ENCODE measurements around the gene RAB3IL1. TPM values are rescaled to one million over a fixed set of nuclear protein-coding genes. Genes with fewer than 3 reads are reported as not detected.
A peak's percentile ranks its signal among the peaks of the same experiment; 100 is the strongest.

The RAB3IL1 gene
- total and polyA plus RNA-seq, 9 of the 15 experiments (the other 6 are each of a cell fraction or from before 2014, with no cell fraction given): 0.15 to 42.6 (median 15.5) TPM

DNA sequence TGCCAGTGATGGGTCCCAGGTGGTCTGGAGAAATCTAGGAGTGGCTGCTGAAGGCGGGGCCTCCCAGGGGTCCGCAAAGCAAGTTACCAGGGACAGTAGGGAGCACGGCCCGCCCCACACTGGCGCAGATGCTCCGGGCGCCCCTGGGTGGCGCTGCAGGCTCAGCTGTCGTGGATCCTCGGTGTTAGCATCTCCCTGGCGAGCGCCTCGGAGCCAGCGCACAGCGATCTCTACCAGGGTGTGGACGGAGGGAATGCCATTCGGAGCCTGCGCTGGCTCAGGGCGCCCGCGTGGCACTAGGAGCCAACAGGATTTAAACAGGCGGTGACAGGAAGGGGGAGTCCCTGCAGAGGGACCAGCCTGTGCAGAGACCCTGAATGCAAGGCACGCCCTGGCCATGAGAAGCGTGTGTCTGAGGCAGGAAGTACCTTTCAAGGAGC, 46.2 kb downstream of the RAB3IL1 start (continued):
- TF ChIP-seq, protein P1, sequence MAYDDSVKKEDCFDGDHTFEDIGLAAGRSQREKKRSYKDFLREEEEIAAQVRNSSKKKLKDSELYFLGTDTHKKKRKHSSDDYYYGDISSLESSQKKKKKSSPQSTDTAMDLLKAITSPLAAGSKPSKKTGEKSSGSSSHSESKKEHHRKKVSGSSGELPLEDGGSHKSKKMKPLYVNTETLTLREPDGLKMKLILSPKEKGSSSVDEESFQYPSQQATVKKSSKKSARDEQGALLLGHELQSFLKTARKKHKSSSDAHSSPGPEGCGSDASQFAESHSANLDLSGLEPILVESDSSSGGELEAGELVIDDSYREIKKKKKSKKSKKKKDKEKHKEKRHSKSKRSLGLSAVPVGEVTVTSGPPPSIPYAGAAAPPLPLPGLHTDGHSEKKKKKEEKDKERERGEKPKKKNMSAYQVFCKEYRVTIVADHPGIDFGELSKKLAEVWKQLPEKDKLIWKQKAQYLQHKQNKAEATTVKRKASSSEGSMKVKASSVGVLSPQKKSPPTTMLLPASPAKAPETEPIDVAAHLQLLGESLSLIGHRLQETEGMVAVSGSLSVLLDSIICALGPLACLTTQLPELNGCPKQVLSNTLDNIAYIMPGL (CRISPR knock-in tag; IDR thresholded peaks at IDR 0.05): no peak
- TF ChIP-seq HMGN3 (IDR thresholded peaks at IDR 0.05; ENCODE audit: borderline replicate concordance, extremely low read depth, insufficient read length, low read depth, low read length) (peak; percentile 73), SMAD1 (IDR thresholded peaks at IDR 0.05; ENCODE audit: low read depth, low read length, partially characterized antibody) (peak; percentile 49), SNRNP70 (optimal IDR thresholded peaks at IDR 0.05; ENCODE audit: low read depth, low read length) (no peak), CBX5 (IDR thresholded peaks at IDR 0.05; ENCODE audit: borderline replicate concordance, low read depth) (no peak), ATF1 (CRISPR knock-in tag; IDR thresholded peaks at IDR 0.05) (no peak), ATF1 (tag; IDR thresholded peaks at IDR 0.05) (peak; percentile 54), POLR2G (IDR thresholded peaks at IDR 0.05; ENCODE audit: low read depth, low read length) (peak; percentile 68), ZNF143 (CRISPR knock-in tag; IDR thresholded peaks at IDR 0.05) (0 out of 2 replicates have a peak, but pooled peaks have one; percentile 32), KDM4B (IDR thresholded peaks at IDR 0.05; ENCODE audit: borderline replicate concordance in 2 of 2, low read depth in 1 of 2) (no peak), XRCC5 (IDR thresholded peaks at IDR 0.05; ENCODE audit: low read depth, low read length) (peak; percentile 86), RCOR1 (IDR thresholded peaks at IDR 0.05; ENCODE audit: borderline replicate concordance in 1 of 2, low read depth in 2 of 2, low read length in 2 of 2) (peak; percentile 69 to 75), NCOA1 (IDR thresholded peaks at IDR 0.05; ENCODE audit: low read depth) (no peak), ELF2 (CRISPR knock-in tag; IDR thresholded peaks at IDR 0.05) (0 out of 2 replicates have a peak, but pooled peaks have one; percentile 45), EP400 (IDR thresholded peaks at IDR 0.05) (peak; percentile 46; the same call in 1 of the 2 replicates), CHD4 (IDR thresholded peaks at IDR 0.05; ENCODE audit: insufficient read depth, insufficient replicate concordance, low read depth, low read length, poor library complexity, severe bottlenecking) (no peak), ZEB2 (IDR thresholded peaks at IDR 0.05) (no peak), PHB (CRISPR knock-in tag; IDR thresholded peaks at IDR 0.05) (no peak), SMAD3 (CRISPR knock-in tag; conservative IDR thresholded peaks at IDR 0.05) (no peak), ZNF766 (CRISPR knock-in tag; conservative IDR thresholded peaks at IDR 0.05) (0 out of 2 replicates have a peak, but pooled peaks have one; percentile 17), ZNF507 (tag; conservative IDR thresholded peaks at IDR 0.05) (no peak)
- TF ChIP-seq, protein P2, sequence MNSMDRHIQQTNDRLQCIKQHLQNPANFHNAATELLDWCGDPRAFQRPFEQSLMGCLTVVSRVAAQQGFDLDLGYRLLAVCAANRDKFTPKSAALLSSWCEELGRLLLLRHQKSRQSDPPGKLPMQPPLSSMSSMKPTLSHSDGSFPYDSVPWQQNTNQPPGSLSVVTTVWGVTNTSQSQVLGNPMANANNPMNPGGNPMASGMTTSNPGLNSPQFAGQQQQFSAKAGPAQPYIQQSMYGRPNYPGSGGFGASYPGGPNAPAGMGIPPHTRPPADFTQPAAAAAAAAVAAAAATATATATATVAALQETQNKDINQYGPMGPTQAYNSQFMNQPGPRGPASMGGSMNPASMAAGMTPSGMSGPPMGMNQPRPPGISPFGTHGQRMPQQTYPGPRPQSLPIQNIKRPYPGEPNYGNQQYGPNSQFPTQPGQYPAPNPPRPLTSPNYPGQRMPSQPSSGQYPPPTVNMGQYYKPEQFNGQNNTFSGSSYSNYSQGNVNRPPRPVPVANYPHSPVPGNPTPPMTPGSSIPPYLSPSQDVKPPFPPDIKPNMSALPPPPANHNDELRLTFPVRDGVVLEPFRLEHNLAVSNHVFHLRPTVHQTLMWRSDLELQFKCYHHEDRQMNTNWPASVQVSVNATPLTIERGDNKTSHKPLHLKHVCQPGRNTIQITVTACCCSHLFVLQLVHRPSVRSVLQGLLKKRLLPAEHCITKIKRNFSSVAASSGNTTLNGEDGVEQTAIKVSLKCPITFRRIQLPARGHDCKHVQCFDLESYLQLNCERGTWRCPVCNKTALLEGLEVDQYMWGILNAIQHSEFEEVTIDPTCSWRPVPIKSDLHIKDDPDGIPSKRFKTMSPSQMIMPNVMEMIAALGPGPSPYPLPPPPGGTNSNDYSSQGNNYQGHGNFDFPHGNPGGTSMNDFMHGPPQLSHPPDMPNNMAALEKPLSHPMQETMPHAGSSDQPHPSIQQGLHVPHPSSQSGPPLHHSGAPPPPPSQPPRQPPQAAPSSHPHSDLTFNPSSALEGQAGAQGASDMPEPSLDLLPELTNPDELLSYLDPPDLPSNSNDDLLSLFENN (IDR thresholded peaks at IDR 0.05; ENCODE audit: low read depth in 2 of 2, low read length in 2 of 2): 0 out of 4 replicates have a peak, but pooled peaks of 1 of the 2 experiments have one; percentile 41
- TF ChIP-seq, protein P3, sequence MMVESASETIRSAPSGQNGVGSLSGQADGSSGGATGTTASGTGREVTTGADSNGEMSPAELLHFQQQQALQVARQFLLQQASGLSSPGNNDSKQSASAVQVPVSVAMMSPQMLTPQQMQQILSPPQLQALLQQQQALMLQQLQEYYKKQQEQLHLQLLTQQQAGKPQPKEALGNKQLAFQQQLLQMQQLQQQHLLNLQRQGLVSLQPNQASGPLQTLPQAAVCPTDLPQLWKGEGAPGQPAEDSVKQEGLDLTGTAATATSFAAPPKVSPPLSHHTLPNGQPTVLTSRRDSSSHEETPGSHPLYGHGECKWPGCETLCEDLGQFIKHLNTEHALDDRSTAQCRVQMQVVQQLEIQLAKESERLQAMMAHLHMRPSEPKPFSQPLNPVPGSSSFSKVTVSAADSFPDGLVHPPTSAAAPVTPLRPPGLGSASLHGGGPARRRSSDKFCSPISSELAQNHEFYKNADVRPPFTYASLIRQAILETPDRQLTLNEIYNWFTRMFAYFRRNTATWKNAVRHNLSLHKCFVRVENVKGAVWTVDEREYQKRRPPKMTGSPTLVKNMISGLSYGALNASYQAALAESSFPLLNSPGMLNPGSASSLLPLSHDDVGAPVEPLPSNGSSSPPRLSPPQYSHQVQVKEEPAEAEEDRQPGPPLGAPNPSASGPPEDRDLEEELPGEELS (CRISPR knock-in tag; IDR thresholded peaks at IDR 0.05; ENCODE audit: borderline replicate concordance): 0 out of 2 replicates have a peak, but pooled peaks have one; percentile 52

Measured in K562 (cell line).